HG03135 (cell line): ENCODE measurements around the gene NOP14.
"Not testable (repeated sequence)": the region's sequence is repeated elsewhere in the genome, so short reads cannot be mapped to it uniquely, and the experiment has no call there.

Source experiments
- ATAC-seq: cut with Tn5 transposase; IDR thresholded peaks from one replicate; pipeline ENCODE4 v1.9.1; 2021; ENCODE audit warnings: mild to moderate bottlenecking, moderate library complexity; ENCODE audit not compliant: unreplicated experiment

NOP14 gene

GRCh38 chr4:2963175-2963965 is at the start of gene NOP14, which contains the start of gene GRK4:
Gene NOP14 (minus strand): TSS chr4:2963406. CDS start chr4:2963319, 87 bp downstream.
Gene GRK4 (plus strand): TSS chr4:2963571. CDS start chr4:2964071, 500 bp downstream.
- peak; percentile 86 for ATAC-seq

DNA sequence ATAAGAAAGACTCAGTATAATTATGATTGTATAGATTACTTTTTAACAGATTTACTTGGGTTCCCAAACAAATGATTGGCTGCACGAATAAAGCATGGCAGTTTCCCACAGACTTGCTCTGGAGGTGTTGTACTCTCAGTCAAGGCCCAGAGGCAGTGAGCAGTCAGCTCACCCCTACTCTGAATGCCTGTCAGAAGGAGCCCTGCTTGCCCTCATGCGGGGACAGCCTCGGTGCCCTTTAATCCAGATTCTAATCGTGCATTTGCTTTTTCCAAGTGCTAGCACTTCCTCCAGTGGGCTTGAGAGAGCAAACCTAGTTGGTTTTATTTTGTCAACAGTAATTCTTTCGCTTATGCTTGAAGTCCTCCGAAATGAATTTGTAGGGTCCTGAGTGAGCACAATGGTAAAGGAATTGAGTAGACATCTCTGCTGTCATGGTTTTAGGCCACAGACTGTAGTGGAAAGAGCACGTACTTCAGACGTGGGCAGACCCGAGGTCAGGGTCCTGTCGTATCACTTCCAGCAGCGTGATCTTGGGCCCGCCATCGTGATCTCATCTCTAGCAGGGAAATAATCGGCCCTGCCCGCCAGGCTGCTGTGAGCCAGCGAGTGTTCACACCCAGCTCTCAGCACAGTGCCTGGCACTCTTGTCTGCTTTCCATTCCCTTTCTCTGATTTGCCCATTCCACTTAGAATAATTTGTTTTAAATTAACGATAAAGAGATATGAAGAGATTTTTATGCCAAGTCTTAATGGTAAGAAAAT is 48.4 kb upstream of the NOP14 start:
- no peak for ATAC-seq

DNA sequence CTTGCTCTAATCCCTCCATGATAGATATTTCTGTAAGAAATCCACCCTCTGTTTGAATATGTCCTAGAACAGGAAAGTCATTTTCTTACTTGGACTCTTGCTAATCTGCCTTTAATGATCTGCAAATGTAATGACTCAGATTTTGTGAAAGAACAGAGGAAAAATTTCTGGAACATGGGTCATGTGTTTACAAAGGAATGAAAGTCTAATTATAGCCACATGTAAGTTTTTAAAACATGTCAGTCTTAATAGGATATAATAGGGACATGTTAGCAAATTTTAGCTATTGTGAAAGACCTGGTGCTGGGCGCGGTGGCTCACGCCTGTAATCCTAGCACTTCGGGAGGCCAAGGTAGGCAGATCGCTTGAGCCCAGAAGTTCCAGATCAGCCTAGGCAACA is 47.8 kb upstream of the NOP14 start:
- ATAC-seq = no peak

DNA sequence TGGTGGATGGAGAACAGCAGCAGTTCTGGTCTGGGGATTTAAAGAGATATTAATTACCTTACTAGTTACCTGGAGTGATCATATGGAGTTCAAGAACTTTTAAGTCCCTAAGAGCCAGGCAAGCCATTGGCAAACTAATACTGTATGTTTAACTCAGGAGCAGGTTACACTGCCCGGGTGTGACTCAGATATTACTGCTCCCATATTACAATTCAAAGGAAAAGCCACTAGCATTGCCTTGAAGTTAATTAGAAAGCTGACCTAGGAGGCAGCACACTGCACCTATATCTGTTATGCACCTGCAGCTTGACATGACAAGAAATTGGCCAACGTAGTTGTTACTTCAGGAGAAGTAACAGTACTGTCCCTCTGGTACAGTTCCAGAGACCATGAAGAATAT is 47.4 kb upstream of the NOP14 start:
- no peak for ATAC-seq

DNA sequence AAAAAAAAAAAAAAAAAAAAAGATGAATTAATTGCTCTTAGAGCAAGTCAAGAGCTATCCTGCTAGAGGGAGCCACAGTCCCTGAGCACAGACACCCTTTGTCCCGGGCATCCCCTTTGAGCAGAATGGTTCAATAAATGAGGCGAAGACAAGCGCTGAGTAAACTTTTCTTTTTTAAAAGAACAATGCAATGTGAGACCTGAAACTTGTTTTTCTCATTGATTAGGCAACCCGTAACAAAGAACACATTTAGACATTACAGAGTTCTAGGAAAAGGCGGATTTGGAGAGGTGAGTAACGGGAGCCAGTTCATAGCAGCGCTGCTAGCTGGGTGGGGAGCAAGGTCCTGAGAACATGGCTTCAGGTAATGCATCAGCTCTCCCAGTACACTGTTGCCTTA is 46.2 kb upstream of the NOP14 start:
- no peak for ATAC-seq

GRCh38 chr4:3007724-3008123 is 44.5 kb upstream of the NOP14 start:
- no peak for ATAC-seq

DNA sequence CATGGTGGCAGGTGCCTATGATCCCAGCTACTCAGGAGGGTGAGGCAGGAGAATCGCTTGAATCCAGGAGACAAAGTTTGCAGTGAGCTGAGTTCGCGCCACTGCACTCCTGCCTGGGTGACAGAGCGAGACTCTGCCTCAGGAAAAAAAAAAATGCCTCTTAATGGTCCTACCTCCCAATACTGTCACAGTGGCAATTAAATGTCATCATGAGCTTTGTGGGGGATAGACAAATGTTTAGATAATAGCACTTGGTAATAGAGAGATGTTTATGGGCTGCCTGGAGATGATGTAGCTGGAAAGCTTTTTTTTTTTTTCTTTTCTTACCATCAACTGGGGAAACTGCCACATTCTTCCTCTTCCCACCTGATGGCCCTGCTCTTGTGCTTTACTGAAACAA is 33.2 kb upstream of the NOP14 start:
- ATAC-seq = no peak

DNA sequence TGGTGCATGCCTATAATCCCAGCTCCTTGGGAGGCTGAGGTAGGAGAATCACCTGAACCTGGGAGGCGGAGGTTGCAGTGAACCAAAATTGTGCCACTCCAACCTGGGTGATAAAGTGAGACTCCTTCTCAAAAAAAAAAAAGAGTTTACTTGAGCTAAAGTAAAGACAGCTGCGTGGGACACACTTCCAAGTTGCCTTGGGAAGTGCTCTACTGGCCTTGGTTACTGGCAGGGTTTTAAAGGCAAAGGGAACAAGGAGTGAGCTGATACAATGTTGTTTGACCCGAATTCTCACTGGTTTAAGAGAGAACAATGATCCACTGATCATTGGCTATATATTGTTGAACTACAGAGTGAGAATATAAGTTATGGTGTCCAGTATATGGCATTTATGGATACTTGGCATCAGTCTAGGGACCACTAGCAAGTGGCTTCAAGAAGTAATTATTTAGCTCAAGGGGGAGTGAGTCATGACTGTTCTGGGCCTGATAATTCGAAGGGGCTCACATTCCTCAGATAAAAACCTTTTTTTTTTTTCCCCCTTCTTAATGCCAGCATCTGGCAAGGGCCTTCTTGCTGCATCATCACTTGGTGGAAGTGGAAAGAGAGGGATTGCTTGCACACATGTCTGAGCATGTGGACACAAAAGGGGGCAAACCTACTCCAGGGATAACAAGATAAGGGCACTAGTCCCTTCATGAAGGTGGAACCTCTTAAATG is 32.5 kb upstream of the NOP14 start:
- no peak for ATAC-seq

- no peak for ATAC-seq
These were observed 31.7 kb upstream of the NOP14 start for GRCh38 chr4:2994917-2995316.

DNA sequence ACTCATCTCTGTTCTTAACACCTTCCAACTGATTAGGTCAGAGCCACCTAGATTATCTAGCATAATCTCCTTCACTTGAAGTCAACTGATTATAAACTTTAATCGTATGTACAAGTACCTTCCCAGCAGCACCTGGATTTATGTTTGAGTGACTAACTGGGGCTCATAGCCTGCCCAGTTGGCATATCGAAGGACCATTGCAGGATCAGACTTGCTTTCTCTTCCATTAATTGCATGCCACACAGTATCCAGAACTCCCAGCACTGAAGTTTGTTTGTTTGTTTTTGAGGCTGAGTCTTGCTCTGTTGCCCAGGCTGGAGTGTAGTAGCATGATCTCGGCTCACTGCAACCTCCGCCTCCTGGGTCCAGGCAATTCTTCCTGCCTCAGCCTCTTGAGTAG is 28.0 kb upstream of the NOP14 start:
- ATAC-seq = no peak

GRCh38 chr4:2983715-2984114 is 20.5 kb upstream of the NOP14 start:
- ATAC-seq = not testable (repeated sequence)

- no peak for ATAC-seq
These were observed 18.8 kb upstream of the NOP14 start for GRCh38 chr4:2982012-2982411.

- ATAC-seq = no peak
These were observed 18.1 kb upstream of the NOP14 start for GRCh38 chr4:2981256-2981819.

DNA sequence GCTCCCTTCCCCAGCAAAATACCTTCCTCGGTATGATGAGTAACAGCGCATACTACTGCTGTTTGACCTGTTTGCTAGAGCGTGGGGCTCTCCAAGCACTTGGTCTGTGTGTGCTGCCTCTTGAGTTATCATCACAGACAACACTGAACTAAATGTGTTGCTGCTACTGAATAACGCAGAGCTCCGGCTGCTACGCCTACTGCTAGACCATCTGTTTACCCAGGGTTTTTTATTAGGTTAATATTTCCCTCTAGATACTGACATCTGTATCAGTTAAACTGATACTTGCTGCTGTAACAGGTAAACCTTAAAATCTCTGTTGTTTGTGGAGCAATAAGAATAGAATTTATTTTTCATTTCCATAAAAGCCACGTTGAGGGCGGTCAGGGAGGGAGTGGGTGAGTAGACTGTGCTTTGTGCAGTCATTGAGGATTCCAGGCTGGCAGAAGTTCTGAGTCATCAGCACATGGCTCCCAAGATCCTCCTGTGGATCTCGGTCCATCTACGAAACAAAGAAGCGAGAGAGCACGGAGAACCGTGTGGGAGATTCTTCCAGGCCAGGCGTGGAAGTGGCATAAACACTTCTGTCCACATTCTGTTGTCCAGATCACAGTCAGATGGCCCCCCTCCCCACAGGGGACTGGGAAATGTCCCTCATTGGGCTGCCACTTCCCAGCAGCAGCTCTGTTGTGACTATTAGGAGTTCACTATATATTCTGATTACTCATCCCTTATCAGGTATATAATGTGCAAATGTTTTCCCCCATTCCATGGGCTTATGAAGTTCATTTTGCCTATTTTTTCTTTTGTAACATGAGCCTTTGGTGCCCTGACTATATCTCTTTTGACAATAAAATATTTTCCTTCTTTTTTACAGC is 14.2 kb upstream of the NOP14 start:
- ATAC-seq = no peak

DNA sequence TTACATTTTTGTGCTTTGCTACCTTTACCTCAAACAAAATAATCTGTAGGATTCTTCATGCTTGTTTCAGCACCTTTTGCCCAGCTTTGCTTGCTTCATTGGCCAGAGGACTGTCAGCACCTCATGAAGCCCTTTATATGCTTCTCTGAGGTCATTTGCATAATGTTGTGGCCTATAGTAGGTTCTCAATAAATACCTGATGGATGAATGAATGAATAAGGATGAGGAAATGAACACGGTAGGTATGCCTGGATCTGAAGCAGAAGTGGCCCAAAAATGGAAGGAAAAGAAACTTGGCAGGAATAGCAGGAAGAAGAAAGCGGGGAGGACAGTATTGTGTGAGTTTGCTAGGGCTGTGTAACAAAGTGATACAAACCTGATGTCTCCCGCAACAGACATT is 8.1 kb upstream of the NOP14 start:
- no peak for ATAC-seq

GRCh38 chr4:2968381-2968780 is 5.2 kb upstream of the NOP14 start:
- no peak for ATAC-seq

DNA sequence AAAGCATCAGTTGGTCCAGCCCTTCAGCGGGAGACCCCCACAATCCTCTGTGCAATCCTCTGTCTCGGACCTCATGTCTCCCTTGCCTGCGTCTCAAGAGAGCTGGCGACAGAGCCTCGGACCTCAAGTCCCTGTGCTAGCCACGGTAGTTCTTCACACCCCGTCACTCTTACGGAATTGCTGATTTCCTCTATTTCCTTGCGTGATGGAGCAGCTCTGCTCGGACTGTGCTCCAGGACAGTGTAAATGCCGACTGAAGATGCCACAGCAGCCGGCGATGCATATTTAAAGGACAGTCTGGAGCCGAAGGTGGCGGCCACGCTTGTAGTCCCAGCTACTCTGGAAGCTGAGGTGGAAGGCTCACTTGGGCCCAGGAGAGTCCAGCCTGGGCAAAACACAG is 2.1 kb upstream of the NOP14 start:
- no peak for ATAC-seq

- no peak for ATAC-seq
These were observed 1.6 kb upstream of the NOP14 start for GRCh38 chr4:2964706-2965258.

DNA sequence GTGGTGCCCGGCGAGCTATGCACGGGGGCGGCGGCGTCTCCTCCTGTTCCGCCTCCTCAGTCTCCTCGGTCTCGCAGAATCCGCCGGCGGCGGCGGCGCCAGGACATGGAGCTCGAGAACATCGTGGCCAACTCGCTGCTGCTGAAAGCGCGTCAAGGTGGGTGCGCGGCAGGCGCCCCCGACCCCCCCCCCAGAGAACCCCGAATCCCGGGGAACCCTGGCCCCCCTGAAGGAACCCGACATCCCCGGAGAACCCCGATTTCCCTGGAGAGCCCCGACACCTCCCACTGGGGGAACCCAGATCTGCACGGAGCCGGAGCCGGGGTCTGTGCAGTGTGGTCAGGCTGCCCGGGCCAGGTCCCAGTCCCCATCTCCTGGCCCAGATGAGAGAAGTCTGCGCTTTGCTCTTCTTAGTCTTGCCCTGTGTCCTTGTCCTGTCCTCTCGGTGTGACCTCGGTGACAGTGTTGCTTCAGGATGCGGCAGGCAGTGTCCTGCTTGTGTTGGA is 813 bp upstream of the NOP14 start:
- peak; percentile 33 for ATAC-seq
